GM12874 (cell line): ENCODE results near the gene MSI2.

Source experiments
- CTCF ChIP-seq: IDR thresholded peaks from 2 replicates; pipeline ENCODE4 v1.5.1; 2011; ENCODE audit warnings: low read depth, mild to moderate bottlenecking, control low read depth, low read length, moderate library complexity; ENCODE audit not compliant: insufficient read depth

The MSI2 gene

DNA sequence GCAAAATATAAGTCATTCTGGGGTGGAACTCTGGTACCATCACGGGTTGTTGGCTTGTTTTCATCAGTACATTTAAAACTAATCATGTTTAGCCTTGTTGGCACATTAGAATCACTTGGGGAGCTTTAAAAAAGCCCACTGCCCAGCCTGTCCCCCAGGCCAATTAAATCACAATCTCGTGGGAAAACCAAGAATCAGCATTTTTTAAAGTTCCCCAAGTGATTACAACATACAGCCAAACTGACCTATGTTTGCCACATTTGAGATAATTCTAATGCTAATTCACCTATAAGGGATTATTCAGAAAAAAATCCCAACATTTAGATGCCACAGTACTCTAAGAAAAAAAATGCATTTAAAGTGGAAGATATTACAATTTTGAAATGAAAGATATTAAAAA is 8.4 kb upstream of the MSI2 start:
- TF ChIP-seq CTCF: no peak

- no peak for TF ChIP-seq CTCF
These were observed 6.8 kb upstream of the MSI2 start for GRCh38 chr17:57249520-57249919.

- TF ChIP-seq CTCF: no peak
These were observed 5.0 kb upstream of the MSI2 start for GRCh38 chr17:57251211-57251787.

GRCh38 chr17:57253362-57254065 is 2.8 kb upstream of the MSI2 start:
- no peak for TF ChIP-seq CTCF

- TF ChIP-seq CTCF: no peak
These were observed 1.0 kb upstream of the MSI2 start for GRCh38 chr17:57255182-57255775.

DNA sequence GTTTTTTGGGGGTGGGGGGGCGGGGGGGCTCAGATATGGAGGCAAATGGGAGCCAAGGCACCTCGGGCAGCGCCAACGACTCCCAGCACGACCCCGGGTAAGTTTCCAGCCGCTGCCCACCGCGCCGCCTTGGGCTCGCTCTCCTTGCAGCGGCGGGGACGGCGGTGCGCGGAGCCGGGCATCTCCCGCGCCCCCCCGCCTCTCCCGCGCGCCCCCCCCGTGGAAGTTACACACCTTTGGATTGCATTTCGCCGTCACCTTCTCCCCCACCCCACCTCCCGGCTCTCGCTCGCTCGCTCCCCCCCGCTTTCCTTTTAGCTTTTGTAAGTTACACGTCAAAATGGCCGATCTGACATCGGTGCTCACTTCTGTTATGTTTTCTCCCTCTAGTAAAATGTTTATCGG is 387 bp downstream of the MSI2 start:
- no peak for TF ChIP-seq CTCF

GRCh38 chr17:57257195-57257894 is 1.0 kb downstream of the MSI2 start:
- TF ChIP-seq CTCF: no peak
